Frontal cortex (tissue), 4 donors: ENCODE measurements around the gene B4GAT1. TPM values are rescaled to one million over a fixed set of nuclear protein-coding genes. Genes with fewer than 3 reads are reported as not detected.

Experiments
- DNase-seq, 2 donors: peaks; one replicate each; pipeline ENCODE4 v3.0.0; 2012; ENCODE audit warnings: low spot score in 2 of 2
- FAIRE-seq: peaks from 2 replicates; lab custom pipeline; 2012; peaks lifted over from hg19 to GRCh38; lab: Jason Lieb, UNC
- total RNA-seq: library from RNA; depleted of rRNA; stranded (reverse); fragments of >200 nt; gene quantifications from one replicate; pipeline ENCODE4 v1.2.3, GENCODE V29; 2014
- donor health status: control.
- donor health status: control.
- donor health status: control.

Gene B4GAT1
- total RNA-seq, 1 donor from 2014 or later, result 83.2 TPM

DNA sequence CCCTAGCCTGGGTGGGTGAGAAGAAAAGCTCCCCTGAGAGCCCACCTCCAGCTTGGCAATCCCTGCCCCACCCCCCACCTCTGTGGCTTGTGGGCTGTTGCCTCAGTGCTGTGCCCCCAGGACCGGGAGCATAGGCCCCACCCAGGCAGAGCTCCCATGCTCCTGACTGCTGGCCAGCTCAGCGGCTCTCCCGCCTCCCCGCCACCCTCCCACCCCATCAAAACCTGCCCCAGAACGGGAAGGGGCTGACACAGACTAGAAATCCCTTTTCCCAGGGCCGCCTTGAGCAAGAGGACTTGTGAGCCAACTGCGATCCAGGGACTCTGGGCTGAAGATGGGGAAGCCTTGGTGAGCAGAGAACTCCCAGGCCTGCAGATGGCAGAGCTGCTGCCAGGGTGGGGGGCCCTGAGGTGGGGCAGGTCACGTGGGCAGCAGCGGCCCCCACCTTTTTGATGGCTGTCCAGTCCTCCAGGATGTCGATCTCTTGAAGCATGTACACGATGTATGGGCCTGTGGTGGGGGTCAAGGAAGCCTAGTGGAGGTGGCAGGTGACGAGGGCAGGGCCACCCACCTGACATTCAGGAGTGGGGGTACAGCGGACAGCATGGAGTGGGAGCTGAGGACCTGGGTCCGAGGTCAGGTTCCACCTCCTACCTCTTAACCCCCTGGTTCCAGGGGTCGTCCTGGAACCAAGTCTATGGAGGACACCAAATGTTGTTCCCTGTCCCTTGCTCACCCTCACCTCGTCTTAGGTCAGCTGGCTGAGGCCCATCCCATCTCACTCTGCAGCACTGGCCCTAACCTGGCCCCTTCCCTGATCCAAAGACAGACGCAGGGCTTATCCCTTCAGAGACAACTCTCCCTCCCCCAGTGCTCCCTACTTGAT is 8.9 kb downstream of the B4GAT1 start:
- no peak for FAIRE-seq
- DNase-seq, result no peak

DNA sequence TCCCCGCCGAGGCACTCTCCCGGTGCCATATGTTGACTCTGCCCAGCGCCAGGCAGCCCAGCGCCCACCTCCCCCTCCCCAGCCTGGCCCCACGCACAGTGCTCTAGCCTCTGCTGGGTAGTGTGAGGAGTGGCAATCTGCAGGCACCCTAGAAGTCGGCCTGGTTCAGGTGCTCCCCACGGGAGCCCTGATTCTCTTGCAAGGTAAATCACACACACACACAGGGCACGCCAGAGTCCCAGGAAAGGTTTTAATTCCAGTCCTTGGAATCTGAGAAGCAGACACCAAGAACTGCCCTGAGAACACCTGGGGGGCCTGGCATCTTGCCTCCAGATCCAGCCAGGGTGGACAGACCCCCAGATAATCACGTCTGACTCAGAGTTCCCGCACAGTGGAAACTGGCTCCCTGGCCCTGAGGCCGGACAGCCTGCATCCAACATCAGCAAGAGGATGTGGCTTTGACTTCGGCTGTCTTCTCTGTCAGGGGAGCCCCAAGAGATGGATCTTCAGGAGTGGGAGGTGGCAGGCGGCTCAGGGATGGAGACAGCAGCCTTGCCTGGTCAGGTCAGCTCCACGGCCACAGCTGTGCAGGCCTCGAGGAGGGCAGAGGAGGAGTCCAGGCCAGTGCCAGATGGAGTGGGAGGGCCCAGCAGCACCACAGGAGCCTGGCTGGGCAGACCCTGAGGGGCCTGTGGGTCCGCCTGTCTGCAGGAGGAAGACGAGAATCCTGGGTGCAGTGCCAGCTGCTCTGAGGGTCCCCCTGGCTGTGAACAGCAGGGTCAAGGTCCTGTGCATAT is 10.1 kb downstream of the B4GAT1 start:
- FAIRE-seq (no peak), DNase-seq (no peak)

- FAIRE-seq (no peak), DNase-seq (peak; percentile 69 to 91)
These were observed 11.0 kb downstream of the B4GAT1 start, which contains the start of gene RIN1 for GRCh38 chr11:66336234-66337102. TSS of gene RIN1 (minus strand) at chr11:66336434. CDS start at chr11:66336402, 32 bp downstream.

- no peak for FAIRE-seq
These were observed 11.7 kb downstream of the B4GAT1 start for GRCh38 chr11:66335531-66336233.

GRCh38 chr11:66334605-66335442 is 12.6 kb downstream of the B4GAT1 start:
- FAIRE-seq, result no peak
- no peak for DNase-seq

More at GRCh38 chr11:66335531-66336233, 11.7 kb downstream of the B4GAT1 start:
- no peak for DNase-seq

DNA sequence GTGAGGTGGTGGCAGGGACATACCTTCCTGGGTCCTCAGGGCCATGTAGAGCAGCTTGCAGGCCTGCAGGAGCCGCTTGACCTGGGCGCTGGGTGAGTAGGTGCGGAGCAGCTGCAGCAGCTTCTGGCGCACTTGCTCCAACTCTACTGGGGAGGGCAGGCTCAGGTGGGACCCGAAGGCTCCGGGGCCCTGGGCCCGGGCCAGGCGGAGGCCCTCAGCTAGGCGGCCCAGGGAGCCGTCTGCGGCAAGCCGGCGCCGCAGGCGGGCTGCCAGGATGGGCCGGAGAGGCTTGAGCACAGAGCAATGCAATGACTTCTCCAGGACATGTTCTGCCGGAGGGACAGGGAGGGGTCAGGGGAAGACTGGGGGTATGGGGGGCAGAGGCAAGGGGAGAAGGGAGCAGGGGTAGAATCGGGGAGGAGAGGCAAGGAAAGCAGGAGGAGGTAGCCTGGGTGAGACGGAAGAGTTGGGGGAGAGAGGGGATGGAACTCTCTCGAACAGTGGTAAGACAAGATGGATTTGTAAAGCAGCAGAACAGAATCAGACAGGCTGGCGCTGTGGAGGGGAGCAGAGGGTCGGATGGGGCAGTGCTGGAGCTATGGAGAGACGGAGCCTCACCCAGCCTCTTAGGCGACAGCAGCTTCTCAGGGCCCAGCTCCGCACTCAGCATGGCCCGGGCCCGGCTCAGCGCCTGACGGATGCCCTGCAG is 13.4 kb downstream of the B4GAT1 start:
- no peak for FAIRE-seq
- DNase-seq, result no peak

DNA sequence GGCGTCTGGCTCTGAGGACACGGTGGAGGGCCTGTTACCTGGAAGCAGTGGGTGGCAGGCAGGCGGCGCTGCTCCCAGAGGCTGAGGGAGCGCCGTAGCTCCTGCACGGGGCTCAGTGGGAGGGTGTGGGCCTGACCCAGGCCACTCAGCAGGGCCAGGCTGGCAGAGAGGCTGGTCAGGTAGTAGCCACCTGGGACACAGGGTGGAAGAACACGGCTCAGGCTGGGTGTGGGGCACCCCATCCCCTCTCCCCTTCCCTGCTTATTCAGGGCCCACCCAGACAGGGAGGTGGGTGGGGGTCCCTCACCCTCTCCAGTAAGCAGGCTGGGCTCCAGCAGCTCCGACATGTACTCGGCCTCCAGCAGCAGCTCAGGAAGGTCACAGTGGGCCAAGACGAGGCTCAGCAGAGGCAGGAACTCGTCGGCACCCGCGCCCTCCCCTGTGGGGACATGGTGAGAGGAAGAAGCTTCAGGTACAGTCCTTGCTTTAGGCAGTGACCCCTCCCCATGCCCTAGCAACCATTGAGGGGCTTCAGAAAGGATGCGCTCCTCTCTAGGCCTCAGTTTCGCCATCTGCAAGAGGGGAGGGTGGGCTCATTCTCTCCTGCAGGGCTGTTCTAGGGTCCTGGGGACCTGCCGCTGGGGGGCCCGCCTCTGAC is 14.1 kb downstream of the B4GAT1 start:
- no peak for FAIRE-seq

GRCh38 chr11:66332371-66333219 is 14.8 kb downstream of the B4GAT1 start:
- DNase-seq, result no peak
- FAIRE-seq, result no peak

More for the DNA sequence above, 14.1 kb downstream of the B4GAT1 start:
- DNase-seq, result no peak

- FAIRE-seq (no peak), DNase-seq (no peak)
These were observed 15.7 kb downstream of the B4GAT1 start for GRCh38 chr11:66331542-66332370.

- DNase-seq, result no peak
- no peak for FAIRE-seq
These were observed 16.5 kb downstream of the B4GAT1 start for GRCh38 chr11:66330931-66331330.

DNA sequence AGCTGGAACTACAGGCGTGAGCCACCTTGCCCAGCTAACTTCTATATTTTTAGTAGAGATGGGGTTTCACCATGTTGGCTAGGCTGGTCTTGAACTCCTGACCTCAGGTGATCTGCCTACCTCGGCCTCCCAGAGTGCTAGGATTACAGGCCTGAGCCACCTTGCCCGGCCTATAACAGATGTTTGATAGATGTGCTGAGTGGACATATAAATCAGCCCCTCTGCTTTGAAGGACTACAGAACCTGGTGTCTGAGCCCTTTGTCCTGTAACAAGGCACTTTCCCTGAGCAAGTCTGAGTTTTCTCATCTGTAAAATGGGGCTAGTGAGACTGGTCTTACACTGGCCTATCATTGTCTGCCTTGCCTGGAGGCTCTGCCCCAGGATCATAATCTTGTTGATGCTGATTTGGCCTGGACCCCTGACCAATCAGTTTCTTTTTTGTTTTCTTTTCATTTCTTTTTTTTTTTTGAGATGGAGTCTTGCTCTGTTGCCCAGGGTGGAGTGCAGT is 18.2 kb downstream of the B4GAT1 start:
- FAIRE-seq (no peak), DNase-seq (no peak)

DNA sequence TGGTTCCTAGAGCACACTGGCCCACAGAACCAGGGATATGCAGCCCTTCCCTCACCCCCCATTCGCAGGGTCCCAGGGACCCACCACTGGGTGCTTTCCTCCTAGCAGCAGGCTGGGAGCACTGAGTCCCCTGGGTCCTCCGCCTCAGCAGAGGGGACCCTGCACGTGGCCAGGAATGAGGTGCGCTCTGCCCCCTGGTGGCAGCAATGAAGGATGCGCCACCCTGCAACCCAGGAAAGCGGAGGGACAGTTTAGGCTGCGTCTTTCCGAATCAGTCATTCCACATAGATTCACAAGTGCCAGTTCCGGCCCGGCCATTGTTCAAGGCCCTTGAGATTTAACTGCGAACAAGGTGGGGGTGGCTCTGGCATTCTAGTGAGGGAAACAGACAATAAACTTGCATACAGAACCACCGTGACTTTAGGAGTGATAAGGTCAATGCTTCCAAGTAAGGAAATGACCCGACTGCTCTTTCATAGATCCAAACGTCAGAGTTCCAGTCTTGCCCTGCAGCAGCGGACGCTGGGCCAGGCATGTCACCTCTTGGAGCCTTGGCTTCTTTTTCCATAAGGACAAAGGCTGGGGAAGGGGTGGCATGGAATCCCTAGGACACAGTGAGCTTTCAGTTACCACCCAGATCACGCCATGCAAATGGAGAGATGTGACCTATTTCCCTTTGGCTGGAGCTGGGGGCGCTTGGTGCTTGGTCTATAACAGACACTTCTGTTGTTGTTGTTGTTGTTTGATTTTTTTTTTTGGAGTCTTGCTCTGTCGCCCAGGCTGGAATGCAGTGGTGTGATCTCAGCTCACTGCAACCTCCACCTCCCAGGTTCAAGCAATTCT is 18.9 kb downstream of the B4GAT1 start:
- FAIRE-seq (no peak), DNase-seq (peak; percentile 83 to 88)

GRCh38 chr11:66328031-66328301 is 19.5 kb downstream of the B4GAT1 start:
- FAIRE-seq (no peak), DNase-seq (no peak)

- FAIRE-seq, result no peak
- no peak for DNase-seq
These were observed 20.0 kb downstream of the B4GAT1 start for GRCh38 chr11:66327171-66328030.
